Measurements from ENCODE around the gene ECHS1.

DNA sequence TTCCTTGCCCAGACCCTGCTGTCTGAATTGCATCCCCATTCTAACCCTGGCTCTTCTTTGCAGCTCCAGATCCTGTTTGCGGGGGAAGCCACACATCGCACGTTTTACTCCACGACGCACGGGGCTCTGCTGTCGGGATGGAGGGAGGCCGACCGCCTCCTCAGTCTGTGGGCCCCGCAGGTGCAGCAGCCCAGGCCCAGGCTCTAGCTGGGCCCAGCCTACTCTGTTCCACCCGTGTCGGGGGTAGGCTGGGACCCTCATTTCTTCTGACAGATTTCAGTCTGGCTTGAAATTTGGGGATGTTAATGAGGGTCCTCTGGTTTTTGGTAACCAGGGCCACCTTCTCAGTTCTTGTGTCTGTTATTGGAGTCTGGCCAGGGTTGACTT lies 18.1 kb upstream of the ECHS1 start:
- TF ChIP-seq, protein P1, sequence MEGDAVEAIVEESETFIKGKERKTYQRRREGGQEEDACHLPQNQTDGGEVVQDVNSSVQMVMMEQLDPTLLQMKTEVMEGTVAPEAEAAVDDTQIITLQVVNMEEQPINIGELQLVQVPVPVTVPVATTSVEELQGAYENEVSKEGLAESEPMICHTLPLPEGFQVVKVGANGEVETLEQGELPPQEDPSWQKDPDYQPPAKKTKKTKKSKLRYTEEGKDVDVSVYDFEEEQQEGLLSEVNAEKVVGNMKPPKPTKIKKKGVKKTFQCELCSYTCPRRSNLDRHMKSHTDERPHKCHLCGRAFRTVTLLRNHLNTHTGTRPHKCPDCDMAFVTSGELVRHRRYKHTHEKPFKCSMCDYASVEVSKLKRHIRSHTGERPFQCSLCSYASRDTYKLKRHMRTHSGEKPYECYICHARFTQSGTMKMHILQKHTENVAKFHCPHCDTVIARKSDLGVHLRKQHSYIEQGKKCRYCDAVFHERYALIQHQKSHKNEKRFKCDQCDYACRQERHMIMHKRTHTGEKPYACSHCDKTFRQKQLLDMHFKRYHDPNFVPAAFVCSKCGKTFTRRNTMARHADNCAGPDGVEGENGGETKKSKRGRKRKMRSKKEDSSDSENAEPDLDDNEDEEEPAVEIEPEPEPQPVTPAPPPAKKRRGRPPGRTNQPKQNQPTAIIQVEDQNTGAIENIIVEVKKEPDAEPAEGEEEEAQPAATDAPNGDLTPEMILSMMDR (IDR thresholded peaks at IDR 0.05): no peak
- TF ChIP-seq POLR2A (IDR thresholded peaks at IDR 0.05): no peak
- no peak for TF ChIP-seq POLR2AphosphoS5 (IDR thresholded peaks at IDR 0.05)

All from suprapubic skin (tissue), 4 donors.